Stimulated activated naive CD8-positive, alpha-beta T cell treated with anti-CD3 and anti-CD28 coated beads, Interleukin-15, Interleukin-2, amounts not matched to agents 100 ng/mL and 50 ng/mL, for 24 hours (primary cell): ENCODE results near the gene TPT1.

ENCODE experiments used
- H3K27ac Mint-ChIP-seq: one replicate; pipeline ENCODE4 v1.8.0; 2021; ENCODE audit warnings: mild to moderate bottlenecking, mixed read lengths
- H3K27me3 Mint-ChIP-seq: one replicate; pipeline ENCODE4 v1.8.0; 2021; ENCODE audit warnings: mixed read lengths
- H3K36me3 Mint-ChIP-seq: one replicate; pipeline ENCODE4 v1.8.0; 2021; ENCODE audit warnings: low read depth, mixed read lengths
- H3K4me1 Mint-ChIP-seq: one replicate; pipeline ENCODE4 v1.8.0; 2021; ENCODE audit warnings: low read depth, mixed read lengths
- H3K4me3 Mint-ChIP-seq: one replicate; pipeline ENCODE4 v1.8.0; 2021; ENCODE audit warnings: mild to moderate bottlenecking, mixed read lengths
- H3K9me3 Mint-ChIP-seq: one replicate; pipeline ENCODE4 v1.8.0; 2021; ENCODE audit warnings: mixed read lengths

TPT1 gene

DNA sequence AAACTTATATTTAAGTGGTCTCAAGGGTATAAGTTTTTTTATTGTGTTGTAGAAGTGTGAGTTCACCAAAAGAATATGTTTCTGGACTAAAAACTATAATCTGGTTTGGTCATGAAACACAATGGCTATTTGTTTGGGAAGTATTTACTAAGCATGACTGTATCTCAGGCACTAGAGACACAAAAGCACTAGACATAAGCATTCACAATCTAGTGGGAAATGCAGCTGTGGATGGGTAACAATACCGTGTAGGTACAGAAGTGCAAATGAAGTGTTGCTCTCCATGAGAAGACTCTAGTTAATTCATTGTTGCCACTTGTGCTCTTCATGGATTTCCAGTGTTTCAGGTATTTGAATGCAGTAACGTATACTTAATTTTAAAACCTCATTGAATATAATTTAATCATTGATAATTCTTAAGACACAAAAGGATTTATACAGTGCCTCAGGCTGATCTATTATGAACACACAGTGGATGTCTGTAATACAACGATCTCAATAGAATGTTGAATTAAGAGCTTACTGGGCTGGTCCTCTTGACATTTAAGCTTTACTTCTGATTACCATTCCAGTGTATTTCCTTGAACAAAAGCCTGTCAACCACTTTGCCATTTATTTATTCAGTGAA, 50.9 kb downstream of the TPT1 start:
- Mint-ChIP-seq H3K36me3 (peaks cover 21% of the 10 kb centered on the region), H3K27me3 (no peaks in the 10 kb centered on the region), H3K4me1 (peaks cover 2% of the 10 kb centered on the region), H3K27ac (no peak overlapping the region), H3K4me3 (no peak overlapping the region), H3K9me3 (no peaks in the 10 kb centered on the region)
